D721Med (cell line): Measurements from ENCODE around the gene OBSCN.
"Not testable (repeated sequence)": the region's sequence is repeated elsewhere in the genome, so short reads cannot be mapped to it uniquely, and the experiment has no call there.

Source experiments
- DNase-seq: peaks from one replicate; pipeline ENCODE4 v3.0.0; 2011; ENCODE audit warnings: low spot score; ENCODE audit not compliant: insufficient read length
- FAIRE-seq: peaks from 2 replicates; lab custom pipeline; 2011; peaks lifted over from hg19 to GRCh38; lab: Jason Lieb, UNC
- TF ChIP-seq, protein P1 (sequence below): IDR thresholded peaks from 2 replicates; pipeline ENCODE4 v1.5.1; 2012; ENCODE audit warnings: mild to moderate bottlenecking, control low read depth; ENCODE audit not compliant: insufficient read depth; ENCODE audit errors: missing control alignments

The OBSCN gene

DNA sequence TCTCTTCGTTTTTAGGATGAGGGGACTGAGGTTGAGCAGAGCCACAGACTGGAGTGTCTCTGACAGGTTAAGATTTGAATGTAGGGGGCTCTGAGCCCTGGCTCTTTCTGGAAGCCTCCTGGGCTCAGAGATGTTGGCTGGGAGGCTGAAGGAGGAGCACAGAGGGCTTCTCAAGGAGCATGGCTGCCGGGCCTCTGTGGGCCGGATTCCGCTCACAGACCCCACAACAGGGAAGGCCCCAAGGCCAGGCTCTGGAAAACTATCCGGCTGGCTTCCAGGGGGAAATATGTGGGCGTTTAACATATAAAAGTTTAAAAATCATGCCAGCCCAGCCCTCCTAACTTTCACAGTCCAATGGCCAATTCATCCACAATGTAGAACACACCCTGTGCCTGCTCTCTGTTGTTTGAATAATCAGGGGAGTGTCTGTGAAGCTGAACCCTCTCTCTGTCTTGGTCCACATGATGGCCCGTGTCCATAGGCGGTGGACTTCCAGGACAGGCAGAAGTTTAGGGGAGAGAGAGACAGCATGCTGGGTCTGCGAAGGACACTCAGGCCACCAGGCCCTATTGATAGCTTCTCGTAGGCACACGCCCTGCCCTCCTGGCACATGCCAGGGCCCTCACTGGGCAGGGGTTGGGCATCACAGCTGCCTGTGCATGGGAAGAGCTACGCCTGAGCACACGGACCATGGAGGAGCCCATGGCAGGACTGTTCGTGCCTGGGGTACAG, 10.8 kb downstream of the OBSCN start:
- TF ChIP-seq, protein P1, sequence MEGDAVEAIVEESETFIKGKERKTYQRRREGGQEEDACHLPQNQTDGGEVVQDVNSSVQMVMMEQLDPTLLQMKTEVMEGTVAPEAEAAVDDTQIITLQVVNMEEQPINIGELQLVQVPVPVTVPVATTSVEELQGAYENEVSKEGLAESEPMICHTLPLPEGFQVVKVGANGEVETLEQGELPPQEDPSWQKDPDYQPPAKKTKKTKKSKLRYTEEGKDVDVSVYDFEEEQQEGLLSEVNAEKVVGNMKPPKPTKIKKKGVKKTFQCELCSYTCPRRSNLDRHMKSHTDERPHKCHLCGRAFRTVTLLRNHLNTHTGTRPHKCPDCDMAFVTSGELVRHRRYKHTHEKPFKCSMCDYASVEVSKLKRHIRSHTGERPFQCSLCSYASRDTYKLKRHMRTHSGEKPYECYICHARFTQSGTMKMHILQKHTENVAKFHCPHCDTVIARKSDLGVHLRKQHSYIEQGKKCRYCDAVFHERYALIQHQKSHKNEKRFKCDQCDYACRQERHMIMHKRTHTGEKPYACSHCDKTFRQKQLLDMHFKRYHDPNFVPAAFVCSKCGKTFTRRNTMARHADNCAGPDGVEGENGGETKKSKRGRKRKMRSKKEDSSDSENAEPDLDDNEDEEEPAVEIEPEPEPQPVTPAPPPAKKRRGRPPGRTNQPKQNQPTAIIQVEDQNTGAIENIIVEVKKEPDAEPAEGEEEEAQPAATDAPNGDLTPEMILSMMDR: no peak
- no peak for DNase-seq
- no peak for FAIRE-seq

DNA sequence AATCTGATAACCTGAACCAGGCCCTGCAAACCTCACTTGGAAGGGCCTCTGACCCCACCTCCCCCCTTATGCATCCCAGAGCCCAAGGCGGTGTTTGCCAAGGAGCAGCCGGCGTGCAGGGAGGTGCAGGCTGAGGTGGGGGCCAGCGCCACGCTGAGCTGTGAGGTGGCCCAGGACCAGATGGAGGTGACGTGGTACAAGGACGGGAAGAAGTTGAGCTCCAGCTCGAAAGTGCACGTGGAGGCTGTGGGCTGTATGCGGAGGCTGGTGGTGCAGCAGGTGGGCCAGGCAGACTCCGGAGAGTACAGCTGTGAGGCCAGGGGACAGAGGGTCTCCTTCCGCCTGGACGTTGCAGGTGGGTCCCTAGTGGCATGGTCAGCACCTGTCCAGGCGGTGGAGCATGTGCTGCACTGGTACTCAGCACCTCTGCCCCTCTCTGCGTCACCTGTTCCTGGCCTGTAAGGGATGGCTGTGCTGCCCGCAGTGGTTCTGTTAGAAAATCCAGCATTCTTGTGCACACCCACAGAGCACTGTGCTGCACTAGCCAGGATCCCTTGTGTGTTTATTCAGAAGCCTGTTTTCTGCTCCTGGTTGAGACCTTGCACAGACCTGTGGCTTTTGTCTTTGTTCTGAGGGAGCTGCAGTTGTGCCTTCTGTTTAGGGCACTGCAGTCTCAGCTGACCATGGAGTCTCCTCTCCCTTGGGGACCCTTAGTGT, 11.6 kb downstream of the OBSCN start:
- DNase-seq (no peak), FAIRE-seq (no peak)
- TF ChIP-seq, protein P1: no peak

DNA sequence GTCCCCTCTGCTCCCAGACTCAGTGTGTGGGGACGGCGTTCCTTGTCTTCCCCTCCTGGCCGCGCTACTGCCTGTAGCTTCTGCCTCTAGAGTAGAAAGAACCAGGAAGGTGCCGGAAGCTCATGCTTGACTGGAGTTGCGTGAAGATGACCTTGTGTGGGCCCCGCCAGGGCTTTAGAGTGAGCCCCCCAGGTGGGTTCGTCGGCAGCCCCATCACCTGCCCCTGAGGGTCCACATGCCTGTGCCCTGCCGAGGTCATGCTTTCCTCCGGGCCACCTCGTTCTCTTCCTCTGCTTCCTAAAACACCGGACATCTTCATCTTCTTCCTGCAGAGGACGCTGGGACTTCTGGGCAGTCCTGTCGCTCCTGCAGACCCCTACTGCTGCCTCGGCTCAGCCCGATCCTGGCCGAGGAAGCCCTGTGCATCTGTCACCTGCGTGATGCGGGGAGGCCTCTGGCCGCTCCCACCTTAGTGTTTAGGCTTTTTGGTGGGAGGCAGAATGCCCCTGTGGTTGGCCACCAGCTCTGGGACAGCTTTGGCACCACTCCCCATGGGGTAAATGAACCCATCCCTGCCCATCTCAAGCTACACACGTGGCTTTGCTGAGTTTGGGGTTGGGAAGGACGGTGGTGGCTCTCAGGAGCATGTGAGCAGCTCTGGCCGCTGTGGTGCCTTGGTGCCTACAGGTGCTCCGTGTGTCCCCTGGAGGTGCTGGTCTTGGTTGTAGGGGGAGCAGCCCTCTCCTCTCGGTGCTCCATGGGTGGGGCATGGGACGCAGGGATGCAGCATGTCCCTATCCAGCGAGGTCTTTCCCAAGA, 12.3 kb downstream of the OBSCN start:
- TF ChIP-seq, protein P1: no peak
- DNase-seq (no peak), FAIRE-seq (no peak)

DNA sequence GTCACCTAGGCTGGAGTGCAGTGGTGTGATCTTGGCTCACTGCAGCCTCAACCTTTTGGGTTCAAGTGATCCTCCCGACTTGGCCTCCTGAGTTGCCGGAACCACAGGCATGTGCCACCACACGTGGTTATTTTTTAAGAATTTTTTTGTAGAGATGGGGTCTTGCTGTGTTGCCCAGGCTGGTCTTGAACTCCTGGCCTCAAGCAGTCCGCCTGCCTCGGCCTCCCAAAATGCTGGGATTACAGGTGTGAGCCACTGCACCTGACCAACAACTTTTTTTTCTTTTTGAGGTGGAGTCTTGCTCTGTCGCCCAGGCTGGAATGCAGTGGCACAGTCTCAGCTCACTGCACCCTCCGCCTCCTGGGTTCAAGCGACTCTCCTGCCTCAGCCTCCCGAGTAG, 13.3 kb downstream of the OBSCN start:
- not testable (repeated sequence) for FAIRE-seq, DNase-seq

DNA sequence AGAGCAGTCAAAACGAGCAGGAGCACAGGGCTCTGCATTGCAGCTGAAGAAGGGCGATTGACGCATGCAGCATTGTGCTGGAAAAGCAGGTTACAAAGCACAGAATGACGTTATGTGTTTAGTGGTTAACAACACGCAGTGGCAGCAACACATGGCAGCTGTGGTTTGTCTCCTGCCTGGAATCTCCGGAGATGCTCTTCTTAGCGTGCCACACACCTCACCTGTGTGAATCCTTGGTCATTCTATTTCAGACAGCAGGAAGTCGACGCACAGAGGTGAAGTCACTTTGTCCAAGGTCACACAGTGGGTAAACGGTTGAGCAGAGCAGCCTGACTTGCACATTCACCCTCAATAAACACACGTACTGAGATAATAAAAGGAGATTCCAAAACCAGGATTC, 14.7 kb downstream of the OBSCN start:
- TF ChIP-seq, protein P1: no peak

DNA sequence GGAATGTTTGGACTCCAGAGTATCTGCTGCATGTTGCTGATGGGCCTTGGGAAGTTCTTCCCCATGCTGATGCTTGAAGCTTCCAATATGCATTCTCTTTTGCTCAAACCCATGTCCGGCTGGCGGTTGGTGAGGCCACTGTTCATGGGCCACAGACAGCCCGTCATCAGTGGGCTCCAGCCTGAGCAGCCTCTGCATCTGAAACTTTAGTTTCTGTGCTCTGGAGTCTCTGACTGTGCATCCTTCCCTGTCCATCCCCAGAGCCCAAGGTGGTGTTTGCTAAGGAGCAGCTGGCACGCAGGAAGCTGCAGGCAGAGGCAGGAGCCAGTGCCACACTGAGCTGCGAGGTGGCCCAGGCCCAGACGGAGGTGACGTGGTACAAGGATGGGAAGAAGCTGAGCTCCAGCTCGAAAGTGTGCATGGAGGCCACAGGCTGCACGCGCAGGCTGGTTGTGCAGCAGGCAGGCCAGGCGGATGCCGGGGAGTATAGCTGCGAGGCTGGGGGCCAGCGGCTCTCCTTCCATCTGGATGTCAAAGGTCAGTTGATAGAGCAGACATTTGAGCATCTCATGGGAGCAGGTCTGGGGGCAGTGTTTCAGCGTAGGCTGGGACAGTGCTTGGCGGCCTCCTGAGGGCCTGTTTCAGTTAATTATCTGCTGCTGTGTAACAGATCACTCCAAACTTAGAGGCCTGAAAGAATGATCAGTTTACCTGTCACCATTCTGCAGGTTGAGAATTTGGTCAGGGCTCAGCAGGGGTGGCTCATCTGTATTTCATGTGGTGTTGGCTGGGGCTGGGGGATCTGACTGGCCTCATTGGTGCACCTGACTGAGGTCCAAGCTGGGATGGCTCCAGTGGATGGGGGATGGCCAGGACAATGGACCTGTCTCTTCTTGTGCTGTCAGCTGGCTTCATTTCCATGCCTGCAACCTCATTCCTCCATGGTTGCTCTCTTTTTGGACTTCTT, 16.6 kb downstream of the OBSCN start:
- FAIRE-seq (no peak), DNase-seq (no peak)

More for the DNA sequence above, 14.7 kb downstream of the OBSCN start:
- no peak for FAIRE-seq
- no peak for DNase-seq

More for the DNA sequence above, 16.6 kb downstream of the OBSCN start:
- TF ChIP-seq, protein P1: no peak
